OCI-LY3 (cell line): ENCODE results near the gene CCNI2.

Experiments used
- H2AFZ ChIP-seq: fragments of 200-600, 300-600 bp; shearing (Covaris generic); 2 replicates; pipeline ENCODE4 v1.6.0; 2014; ENCODE audit warnings: antibody characterized with exemption, low read depth, low read length
- H3K27ac ChIP-seq: fragments of 200-600, 300-600 bp; sonication (generic); 2 replicates; pipeline ENCODE4 v1.5.1; 2014; ENCODE audit warnings: mild to moderate bottlenecking, low read length, moderate library complexity, mixed read lengths
- H3K27me3 ChIP-seq: fragments of 200-600, 300-600 bp; sonication (generic); 2 replicates; pipeline ENCODE4 v1.6.1; 2014; ENCODE audit warnings: low read depth, low read length, mixed read lengths
- H3K36me3 ChIP-seq: fragments of 200-600, 300-600 bp; sonication (generic); replicated peaks from 2 replicates; pipeline ENCODE3; 2014; ENCODE audit warnings: low read depth, low read length, mixed read lengths
- H3K4me1 ChIP-seq: fragments of 300-600, 200-600 bp; sonication (generic); 2 replicates; pipeline ENCODE4 v1.6.1; 2014; ENCODE audit warnings: low read length, mixed read lengths
- H3K4me2 ChIP-seq: fragments of 200-600, 300-600 bp; sonication (generic); 2 replicates; pipeline ENCODE4 v1.6.1; 2014; ENCODE audit warnings: low read length, mixed read lengths
- H3K4me3 ChIP-seq: fragments of 300-600, 200-600 bp; sonication (generic); 2 replicates; pipeline ENCODE4 v1.5.1; 2014; ENCODE audit warnings: antibody characterized with exemption, mild to moderate bottlenecking, low read length, moderate library complexity
- H3K79me2 ChIP-seq: fragments of 300-600, 200-600 bp; shearing (Covaris generic); 2 replicates; pipeline ENCODE4 v1.6.1; 2014; ENCODE audit warnings: mild to moderate bottlenecking, low read length, mixed read lengths
- H3K9ac ChIP-seq: fragments of 300-600, 200-600 bp; shearing (Covaris generic); 2 replicates; pipeline ENCODE4 v1.6.0; 2014; ENCODE audit warnings: mild to moderate bottlenecking, low read length, moderate library complexity
- H3K9me3 ChIP-seq: fragments of 200-600, 300-600 bp; shearing (Covaris generic); 2 replicates; pipeline ENCODE4 v1.6.1; 2014; ENCODE audit warnings: low read length, mixed read lengths; ENCODE audit not compliant: insufficient read depth
- H4K20me1 ChIP-seq: fragments of 200-600, 300-600 bp; sonication (generic); 2 replicates; pipeline ENCODE4 v1.6.1; 2016; ENCODE audit warnings: low read length, mixed read lengths; ENCODE audit not compliant: insufficient read depth
- EZH2phosphoT487 ChIP-seq: fragments of 200-600 bp; shearing (Covaris generic); IDR thresholded peaks from 2 replicates; pipeline ENCODE4 v1.6.1; 2018; ENCODE audit warnings: antibody characterized with exemption, mixed run types, low read depth
- TF ChIP-seq, protein P1 (sequence below): fragments of 200-600, 300-600 bp; sonication (generic); IDR thresholded peaks from 2 replicates; pipeline ENCODE4 v1.5.1; 2014; ENCODE audit warnings: antibody characterized with exemption, low read length, low read depth

Gene CCNI2

DNA sequence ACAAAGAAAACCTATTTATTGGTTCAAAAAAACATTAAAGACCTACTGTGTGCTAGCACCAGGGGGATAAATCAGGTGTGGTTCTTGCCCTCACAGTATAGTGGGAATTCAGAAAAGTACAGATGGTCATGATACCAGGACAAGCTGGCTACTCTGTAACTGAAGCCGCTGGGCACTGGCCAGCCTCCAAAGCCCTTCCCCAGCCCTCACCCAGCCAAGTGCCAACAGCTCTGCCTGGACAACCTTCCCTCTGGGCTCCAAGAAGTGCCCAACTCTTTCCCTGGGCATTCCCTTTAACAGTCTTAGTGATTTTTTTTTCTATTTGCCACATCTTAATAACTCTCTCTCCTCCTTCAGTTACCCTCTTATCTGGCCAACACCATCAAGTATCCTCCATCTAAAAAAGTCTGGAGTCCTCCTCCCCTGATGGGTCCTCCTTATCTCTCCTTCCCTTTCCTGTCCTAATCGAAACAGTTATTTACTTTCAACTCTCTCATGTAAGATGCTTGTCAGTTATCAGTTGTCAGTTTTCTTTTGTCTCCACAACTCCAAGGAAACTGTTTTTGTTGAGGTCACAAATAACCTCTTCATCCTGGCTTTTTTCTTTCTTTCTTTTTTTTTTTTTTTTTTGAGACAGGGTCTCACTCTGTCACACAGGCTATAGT, 43.1 kb downstream of the CCNI2 start:
- Histone ChIP-seq H3K27me3 (no peaks in the 10 kb centered on the region), H3K36me3 (no peaks in the 10 kb centered on the region), H3K79me2 (no peaks in the 10 kb centered on the region), H3K4me3 (no peak overlapping the region), H3K4me2 (no peak overlapping the region), H3K4me1 (peaks cover 7% of the 10 kb centered on the region), H3K9me3 (no peaks in the 10 kb centered on the region), H3K9ac (no peak overlapping the region), H2AFZ (no peak overlapping the region), H3K27ac (no peak overlapping the region), H4K20me1 (no peaks in the 10 kb centered on the region)
- TF ChIP-seq, protein P1, sequence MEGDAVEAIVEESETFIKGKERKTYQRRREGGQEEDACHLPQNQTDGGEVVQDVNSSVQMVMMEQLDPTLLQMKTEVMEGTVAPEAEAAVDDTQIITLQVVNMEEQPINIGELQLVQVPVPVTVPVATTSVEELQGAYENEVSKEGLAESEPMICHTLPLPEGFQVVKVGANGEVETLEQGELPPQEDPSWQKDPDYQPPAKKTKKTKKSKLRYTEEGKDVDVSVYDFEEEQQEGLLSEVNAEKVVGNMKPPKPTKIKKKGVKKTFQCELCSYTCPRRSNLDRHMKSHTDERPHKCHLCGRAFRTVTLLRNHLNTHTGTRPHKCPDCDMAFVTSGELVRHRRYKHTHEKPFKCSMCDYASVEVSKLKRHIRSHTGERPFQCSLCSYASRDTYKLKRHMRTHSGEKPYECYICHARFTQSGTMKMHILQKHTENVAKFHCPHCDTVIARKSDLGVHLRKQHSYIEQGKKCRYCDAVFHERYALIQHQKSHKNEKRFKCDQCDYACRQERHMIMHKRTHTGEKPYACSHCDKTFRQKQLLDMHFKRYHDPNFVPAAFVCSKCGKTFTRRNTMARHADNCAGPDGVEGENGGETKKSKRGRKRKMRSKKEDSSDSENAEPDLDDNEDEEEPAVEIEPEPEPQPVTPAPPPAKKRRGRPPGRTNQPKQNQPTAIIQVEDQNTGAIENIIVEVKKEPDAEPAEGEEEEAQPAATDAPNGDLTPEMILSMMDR: no peak
- no peak for TF ChIP-seq EZH2phosphoT487

DNA sequence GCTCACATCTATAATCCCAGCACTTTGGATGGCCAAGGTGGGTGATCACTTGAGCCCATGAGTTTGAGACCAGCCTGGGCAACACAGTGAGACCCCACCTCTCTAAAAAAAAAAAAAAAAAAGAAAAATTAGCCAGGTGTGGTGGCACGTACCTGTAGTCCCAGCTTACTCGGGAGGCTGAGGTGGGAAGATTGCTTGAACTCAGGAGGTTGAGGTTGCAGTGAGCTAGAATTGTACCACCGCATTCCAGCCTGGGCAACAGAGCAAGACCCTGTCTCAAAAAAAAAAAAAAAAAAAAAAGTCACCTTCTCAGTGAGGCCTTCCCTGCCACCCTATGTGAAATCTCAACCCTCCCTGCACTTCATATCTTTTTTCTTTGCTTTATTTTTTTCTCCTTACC, 43.8 kb downstream of the CCNI2 start:
- Histone ChIP-seq H3K9ac (no peak overlapping the region), H3K27me3 (no peaks in the 10 kb centered on the region), H3K9me3 (no peaks in the 10 kb centered on the region), H4K20me1 (no peaks in the 10 kb centered on the region), H3K4me2 (no peak overlapping the region), H3K27ac (no peak overlapping the region), H3K4me1 (peaks cover under 1% of the 10 kb centered on the region; the same call in 1 of the 2 replicates), H3K4me3 (no peak overlapping the region), H2AFZ (no peak overlapping the region), H3K36me3 (no peaks in the 10 kb centered on the region), H3K79me2 (no peaks in the 10 kb centered on the region)
- TF ChIP-seq, protein P1: no peak
- no peak for TF ChIP-seq EZH2phosphoT487

DNA sequence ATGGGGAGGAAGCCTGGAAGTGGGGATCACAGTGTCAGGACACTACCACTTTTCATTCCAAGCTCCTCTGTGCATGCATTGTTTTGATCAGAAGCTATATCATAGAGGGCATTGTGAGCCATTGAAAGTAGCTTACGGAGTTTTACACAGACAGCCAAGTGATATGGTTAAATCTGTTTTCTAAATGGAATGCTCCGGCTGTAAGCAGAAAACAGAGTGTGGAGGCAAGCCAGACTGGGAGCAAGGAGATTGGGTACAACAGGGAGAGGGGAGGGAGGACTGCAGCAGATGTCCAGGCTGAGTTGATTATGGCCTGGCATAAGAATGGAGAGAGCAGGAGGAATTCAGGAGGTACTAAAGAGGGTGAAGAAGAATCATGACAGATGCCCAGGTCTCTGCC, 50.4 kb downstream of the CCNI2 start:
- TF ChIP-seq EZH2phosphoT487: no peak
- TF ChIP-seq, protein P1: no peak
- Histone ChIP-seq H4K20me1 (no peaks in the 10 kb centered on the region), H3K27me3 (peaks cover 5% of the 10 kb centered on the region; the same call in 1 of the 2 replicates), H3K36me3 (no peaks in the 10 kb centered on the region), H3K4me2 (no peak overlapping the region), H2AFZ (no peak overlapping the region), H3K4me1 (no peaks in the 10 kb centered on the region), H3K79me2 (no peaks in the 10 kb centered on the region), H3K9ac (no peak overlapping the region), H3K4me3 (no peak overlapping the region), H3K9me3 (no peaks in the 10 kb centered on the region), H3K27ac (no peak overlapping the region)

DNA sequence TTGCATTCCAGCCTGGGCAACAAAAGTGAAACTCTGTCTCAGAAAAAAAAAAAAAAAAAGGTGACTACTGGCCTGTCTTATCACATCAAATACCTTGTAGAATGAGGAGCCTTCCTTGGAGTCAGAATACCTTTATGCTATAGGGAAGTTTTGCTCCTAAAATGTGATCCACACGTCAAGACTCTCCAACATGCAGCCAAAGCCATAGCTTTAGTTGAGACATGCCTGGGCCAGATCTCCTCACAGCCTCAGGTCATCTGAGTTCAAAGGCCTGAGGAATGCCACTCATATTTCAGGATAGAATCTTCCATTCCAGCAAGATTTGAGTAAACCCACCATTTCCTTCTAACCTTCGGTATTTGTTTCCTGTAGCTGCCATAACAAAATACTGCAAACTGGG, 52.2 kb downstream of the CCNI2 start:
- no peak overlapping the region for H3K4me3 ChIP-seq

More for the DNA sequence above, 52.2 kb downstream of the CCNI2 start:
- Histone ChIP-seq H3K9ac (no peak overlapping the region), H3K27ac (no peak overlapping the region), H3K27me3 (peaks cover 5% of the 10 kb centered on the region; the same call in 1 of the 2 replicates), H4K20me1 (no peaks in the 10 kb centered on the region), H3K9me3 (no peaks in the 10 kb centered on the region), H3K36me3 (no peaks in the 10 kb centered on the region), H2AFZ (no peak overlapping the region), H3K4me2 (no peak overlapping the region), H3K4me1 (no peaks in the 10 kb centered on the region), H3K79me2 (no peaks in the 10 kb centered on the region)
- TF ChIP-seq, protein P1: no peak
